ENCODE measurements around the gene CRIP1. TPM values are rescaled to one million over a fixed set of nuclear protein-coding genes. Genes with fewer than 3 reads are reported as not detected.

The CRIP1 gene
- total RNA-seq, 4 donors from 2014 or later = 11.2 to 57.9 (median 34.2) TPM

GRCh38 chr14:105490572-105491365 is 4.1 kb downstream of the CRIP1 start, which contains the start of gene TEDC1:
Gene TEDC1, plus strand, starts transcription at chr14:105491246. Its CDS starts 130 bp downstream, at chr14:105491376.
- H3K27ac ChIP-seq = peak within 1 kb of the TSS; percentile 85 to 97 (median 94)
- H3K36me3 ChIP-seq = peaks cover 0 to 12% of the 10 kb centered on the region in 2 donors
- WGBS, 2 donors (ENCODE audit: low coverage in 1 of 2) = no CpG with 5 or more reads among the region's 94 CpGs
- TF ChIP-seq POLR2AphosphoS5 (IDR thresholded peaks at IDR 0.05) (peak; percentile 46), CTCF (IDR thresholded peaks at IDR 0.05) (peak in 3 of 4 experiments; percentile 82 to 99 (median 98)), POLR2A (IDR thresholded peaks at IDR 0.05) (peak; percentile 62 to 68), EP300 (IDR thresholded peaks at IDR 0.05) (no peak)
- peak; percentile 90 for ATAC-seq
- peaks cover 0 to 67% (median 40%) of the 10 kb centered on the region in 3 donors for H3K4me1 ChIP-seq
- peak within 1 kb of the TSS; percentile 51 to 69 for H3K4me3 ChIP-seq
- H3K27me3 ChIP-seq = no peaks in the 10 kb centered on the region
- no peaks in the 10 kb centered on the region for H3K9me3 ChIP-seq

GRCh38 chr14:105491366-105491973 is 4.8 kb downstream of the CRIP1 start:
- H3K4me1 ChIP-seq = peaks cover 0 to 60% (median 33%) of the 10 kb centered on the region in 3 donors
- TF ChIP-seq EP300 (IDR thresholded peaks at IDR 0.05) (no peak), POLR2A (IDR thresholded peaks at IDR 0.05) (peak; percentile 32 to 39), POLR2AphosphoS5 (IDR thresholded peaks at IDR 0.05) (no peak), CTCF (IDR thresholded peaks at IDR 0.05) (no peak)
- no peaks in the 10 kb centered on the region for H3K9me3 ChIP-seq
- 15% methylated on average over 4 of the region's 53 CpGs; no CpG with 5 or more reads in 1 of the 2 donors for WGBS, 2 donors (ENCODE audit: low coverage in 1 of 2)
- no peak for ATAC-seq
- no peaks in the 10 kb centered on the region for H3K27me3 ChIP-seq
- H3K36me3 ChIP-seq = peaks cover 0 to 12% of the 10 kb centered on the region in 2 donors
- peak overlapping the region; percentile 21 to 97 (median 94) for H3K27ac ChIP-seq
- peak overlapping the region; percentile 43 to 69 for H3K4me3 ChIP-seq

- TF ChIP-seq POLR2A (IDR thresholded peaks at IDR 0.05) = no peak
- TF ChIP-seq EP300 (IDR thresholded peaks at IDR 0.05) = no peak
- Histone ChIP-seq H3K27ac (peak overlapping the region in 2 of 4 donors; percentile 92 to 96), H3K4me3 (no peak overlapping the region), H3K27me3 (no peaks in the 10 kb centered on the region), H3K36me3 (peaks cover 0 to 12% of the 10 kb centered on the region in 2 donors), H3K4me1 (peaks cover 0 to 52% (median 26%) of the 10 kb centered on the region in 3 donors), H3K9me3 (no peaks in the 10 kb centered on the region)
- no peak for ATAC-seq
- WGBS, 2 donors (ENCODE audit: low coverage in 1 of 2) = no CpG with 5 or more reads among the region's 24 CpGs
These were observed 5.6 kb downstream of the CRIP1 start for GRCh38 chr14:105492031-105492970.

- Histone ChIP-seq H3K4me1 (peaks cover 0 to 43% (median 18%) of the 10 kb centered on the region in 3 donors), H3K27me3 (no peaks in the 10 kb centered on the region), H3K9me3 (no peaks in the 10 kb centered on the region), H3K27ac (no peak overlapping the region), H3K36me3 (peaks cover 0 to 12% of the 10 kb centered on the region in 2 donors), H3K4me3 (no peak overlapping the region)
- WGBS, 2 donors (ENCODE audit: low coverage in 1 of 2) = 80% methylated on average over 1 of the region's 20 CpGs; no CpG with 5 or more reads in 1 of the 2 donors
- TF ChIP-seq POLR2AphosphoS5 (IDR thresholded peaks at IDR 0.05) (no peak), EP300 (IDR thresholded peaks at IDR 0.05) (no peak), CTCF (IDR thresholded peaks at IDR 0.05) (no peak), POLR2A (IDR thresholded peaks at IDR 0.05) (no peak)
- no peak for ATAC-seq
These were observed 6.5 kb downstream of the CRIP1 start for GRCh38 chr14:105492971-105493871.
